NK-92 (cell line): ENCODE data around the gene ZDHHC14.

Source experiments
- DNase-seq: peaks from one replicate; lab custom pipeline; 2025; ENCODE audit not compliant: unreplicated experiment; lab: John Stamatoyannopoulos, UW

Gene ZDHHC14

GRCh38 chr6:157442291-157442690 lies 61.3 kb downstream of the ZDHHC14 start:
- DNase-seq = no peak

GRCh38 chr6:157443066-157443800 lies 62.2 kb downstream of the ZDHHC14 start:
- DNase-seq = no peak

DNA sequence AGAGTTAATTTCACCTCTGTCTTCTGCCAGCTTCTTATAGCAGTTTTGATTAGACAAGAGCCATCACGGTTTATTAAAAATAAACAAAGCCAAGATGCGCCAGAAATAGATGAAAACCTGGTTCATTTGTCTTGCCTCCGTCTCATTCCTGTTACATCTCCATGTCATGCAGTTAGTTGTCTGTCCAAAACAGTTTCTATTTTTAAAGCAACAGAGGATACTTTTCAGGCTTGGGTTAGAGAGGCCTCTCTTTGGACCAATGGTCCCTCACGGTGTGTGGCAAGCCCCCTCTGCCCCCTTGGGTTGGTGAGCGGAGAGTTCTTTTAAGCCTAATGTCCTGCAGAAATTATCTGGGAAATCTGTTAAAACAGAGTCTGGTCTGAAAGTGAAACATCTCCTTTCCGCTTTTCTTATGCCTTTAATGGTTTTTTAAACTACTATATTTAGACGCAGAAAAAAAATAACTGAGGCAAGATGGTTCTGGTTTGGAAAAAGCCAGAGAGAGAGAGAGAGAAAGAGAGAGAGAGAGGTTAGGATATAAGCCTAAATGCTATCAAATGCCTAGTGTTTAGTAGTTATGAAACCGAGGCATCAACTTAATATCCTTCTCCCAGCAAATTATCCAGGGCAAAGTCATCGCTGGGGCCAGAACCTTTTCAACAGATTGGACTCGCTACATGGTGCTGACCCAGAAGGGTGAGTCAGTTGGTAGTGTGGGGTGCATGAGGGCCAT lies 64.5 kb downstream of the ZDHHC14 start:
- no peak for DNase-seq

- no peak for DNase-seq
These were observed 66.7 kb downstream of the ZDHHC14 start for GRCh38 chr6:157447735-157448134.

DNA sequence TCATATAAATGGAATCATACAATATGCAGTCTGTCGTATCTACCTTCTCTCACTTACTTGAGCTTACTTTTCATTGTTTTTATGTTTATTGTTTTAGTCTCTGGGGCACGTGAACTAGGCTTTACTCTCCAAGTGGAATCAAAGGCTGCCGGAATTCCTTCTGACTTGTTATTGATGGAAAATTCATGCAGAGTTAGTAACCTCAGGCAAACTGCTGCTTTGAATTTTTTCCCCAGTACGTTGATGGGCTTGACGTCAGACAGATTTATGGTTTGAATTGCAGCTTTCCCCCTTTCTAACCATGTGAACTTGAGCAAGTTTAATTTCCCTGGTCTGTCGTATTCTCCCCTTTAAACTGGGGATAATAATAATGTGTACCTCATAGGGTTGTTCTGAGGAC lies 68.6 kb downstream of the ZDHHC14 start:
- no peak for DNase-seq

GRCh38 chr6:157450931-157451742 lies 70.1 kb downstream of the ZDHHC14 start:
- no peak for DNase-seq

DNA sequence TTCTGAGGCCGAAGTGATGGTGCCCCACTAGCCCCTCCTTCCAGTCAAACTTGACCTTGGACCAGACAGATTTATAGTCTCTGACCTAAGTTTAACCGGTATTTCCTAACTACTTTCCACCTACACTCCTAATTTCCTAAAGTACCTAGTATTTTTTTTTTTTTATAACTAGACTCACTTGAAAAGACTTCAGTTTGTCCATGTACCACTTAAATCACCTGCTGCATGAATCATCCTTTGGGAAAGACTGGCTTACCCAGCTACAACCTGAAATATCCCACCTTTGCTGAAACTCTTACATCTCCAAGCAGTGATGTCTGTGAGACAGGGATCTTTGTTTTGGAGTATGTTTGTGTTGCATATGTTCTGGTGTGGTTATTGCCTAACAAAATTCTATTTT lies 71.1 kb downstream of the ZDHHC14 start:
- DNase-seq = no peak

DNA sequence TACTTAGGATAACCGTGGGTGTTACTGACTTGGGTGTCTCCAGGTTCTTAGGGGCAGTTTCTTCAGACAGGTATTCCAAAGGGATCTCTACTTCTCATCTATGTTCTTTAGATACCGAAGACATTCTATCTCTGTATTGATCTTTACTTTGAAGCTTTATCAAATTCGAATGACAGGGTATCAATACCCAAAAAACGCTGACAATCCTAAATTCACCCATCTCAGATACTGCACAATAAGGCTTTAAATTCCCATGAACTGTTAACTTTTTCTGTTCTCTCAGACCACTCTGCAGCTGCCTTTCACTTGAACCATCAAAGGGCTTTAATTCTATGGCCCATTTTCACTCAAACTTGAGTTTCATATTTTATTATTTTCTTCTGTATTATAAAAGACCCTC lies 72.1 kb downstream of the ZDHHC14 start:
- no peak for DNase-seq

DNA sequence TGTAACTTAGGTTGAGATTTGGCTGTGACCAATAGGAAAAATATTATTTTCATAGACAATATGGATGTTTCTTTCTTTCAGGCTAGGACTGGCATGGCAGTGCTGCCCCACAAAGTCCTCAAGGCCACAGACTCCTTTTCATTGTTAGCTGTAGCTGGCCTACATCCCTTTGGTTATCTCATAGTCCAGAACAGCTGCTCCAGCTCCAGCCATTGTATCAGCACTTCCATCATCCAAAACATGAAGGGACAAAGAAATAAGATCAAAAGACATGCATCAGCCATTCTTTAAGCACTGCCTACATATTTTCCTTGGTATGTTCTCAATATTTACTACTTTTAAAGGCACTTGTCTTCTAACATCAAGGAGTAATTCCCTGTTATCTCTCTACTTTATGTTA lies 73.0 kb downstream of the ZDHHC14 start:
- DNase-seq = no peak

- no peak for DNase-seq
These were observed 74.0 kb downstream of the ZDHHC14 start for GRCh38 chr6:157454762-157455714.

- no peak for DNase-seq
These were observed 74.9 kb downstream of the ZDHHC14 start for GRCh38 chr6:157455731-157456523.

- no peak for DNase-seq
These were observed 75.5 kb downstream of the ZDHHC14 start for GRCh38 chr6:157456524-157456829.

- no peak for DNase-seq
These were observed 76.8 kb downstream of the ZDHHC14 start for GRCh38 chr6:157457787-157458186.

GRCh38 chr6:157459327-157459726 lies 78.3 kb downstream of the ZDHHC14 start:
- DNase-seq = no peak

DNA sequence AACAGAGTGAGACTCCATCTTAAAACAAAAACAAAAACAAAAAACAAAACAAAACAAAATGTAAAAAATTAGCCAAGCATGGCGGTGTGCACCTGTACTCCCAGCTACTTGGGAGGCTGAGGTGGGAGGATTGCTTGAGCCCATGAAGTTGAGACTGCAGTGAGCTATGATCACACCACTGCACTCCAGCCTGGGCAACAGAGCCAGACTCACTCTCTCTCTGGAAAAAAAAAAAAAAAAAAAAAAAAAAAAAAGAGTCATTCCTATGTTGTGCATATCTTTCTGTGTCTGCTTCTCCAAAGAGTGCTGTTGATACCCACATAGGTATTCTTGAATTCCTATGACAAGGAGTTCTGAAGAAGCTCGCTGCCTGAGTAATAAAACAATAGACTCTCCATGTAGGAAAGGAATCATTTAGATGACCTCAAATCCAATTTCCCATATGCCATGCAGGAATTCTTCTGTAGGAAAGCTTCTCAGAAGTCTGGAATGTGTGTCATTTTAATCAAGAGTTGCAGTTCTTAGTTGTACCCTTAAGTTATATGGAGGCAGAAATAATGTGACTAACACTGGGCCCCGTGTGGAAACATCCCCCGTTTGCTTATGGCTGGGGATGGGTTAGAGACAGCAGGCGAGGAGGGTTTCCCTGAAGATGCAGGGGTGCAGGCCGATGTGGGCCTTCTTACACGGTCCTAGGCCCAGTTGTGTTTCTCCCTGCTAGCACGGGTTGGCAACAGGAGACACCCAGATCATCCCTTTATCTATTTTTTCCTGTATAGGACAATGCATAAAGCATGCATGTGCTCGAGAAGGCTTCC lies 79.4 kb downstream of the ZDHHC14 start:
- no peak for DNase-seq

- DNase-seq = no peak
These were observed 80.3 kb downstream of the ZDHHC14 start for GRCh38 chr6:157461000-157461915.

DNA sequence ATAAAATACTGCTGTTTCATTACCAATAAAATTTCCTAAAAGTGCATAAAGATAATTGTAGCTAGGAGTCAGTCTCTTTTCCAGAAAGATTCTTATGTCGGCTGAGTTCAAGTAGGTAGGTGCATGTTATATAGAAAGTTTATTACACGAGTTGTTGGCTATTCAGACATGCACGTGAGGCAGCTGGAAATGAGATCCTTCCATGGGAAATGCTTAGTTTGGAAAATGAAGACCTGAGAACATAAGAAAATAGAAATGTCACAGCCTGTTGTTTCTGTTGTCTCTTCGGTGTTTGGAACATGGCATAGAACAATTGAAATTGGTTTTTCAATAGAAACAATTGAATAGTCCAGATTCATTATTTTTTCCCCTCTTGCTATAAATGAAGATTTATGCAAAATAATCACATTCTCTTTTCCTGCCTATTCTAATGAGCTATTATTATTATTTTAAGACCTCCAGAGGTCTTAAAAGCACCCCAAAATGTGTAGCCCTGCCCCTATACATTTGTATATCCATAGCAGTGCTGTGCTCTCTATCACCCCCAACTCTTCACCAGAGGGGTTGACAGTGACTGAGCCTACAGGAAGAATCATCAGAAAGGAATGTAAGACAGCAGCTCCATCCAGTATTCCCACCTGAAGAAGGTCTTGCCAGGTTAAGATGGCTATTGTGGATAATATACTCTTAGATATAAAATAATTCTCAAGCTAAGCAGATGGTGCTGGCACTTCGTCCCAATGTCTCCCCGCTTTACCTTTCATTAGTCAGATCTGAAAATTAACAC lies 82.2 kb downstream of the ZDHHC14 start:
- no peak for DNase-seq
